IMR-90 (cell line): ENCODE results near the gene HAAO. TPM values are rescaled to one million over a fixed set of nuclear protein-coding genes. Genes with fewer than 3 reads are reported as not detected.

Source experiments
- ATAC-seq: fragments of 200-7000 bp; cut with Tn5 transposase; 2 replicates; pipeline ENCODE4 v1.9.1; 2020; ENCODE audit warnings: low read depth, mild to moderate bottlenecking, moderate library complexity
- BruUV-seq: library from RNA; stranded (reverse); fragments of 400-500 nt; replicated peaks from 2 replicates; lab custom pipeline; 2021; lab: Mats Ljungman, UMichigan
- CTCF ChIA-PET: fragments of 300-600 bp; formaldehyde crosslinking; extraction: SDS; loops from one replicate; lab custom pipeline; 2021; ENCODE audit warnings: antibody characterized with exemption; lab: Yijun Ruan, JAX
- POLR2A ChIA-PET: fragments of 300-600 bp; sonication (Branson Sonifier 250); formaldehyde crosslinking; loops from one replicate; lab custom pipeline; 2022; ENCODE audit warnings: antibody characterized with exemption; ENCODE audit not compliant: unreplicated experiment; lab: Charles Lee
- DNase-seq: peaks from one replicate; pipeline ENCODE4 v3.0.0; 2013
- H2AFZ ChIP-seq: replicated peaks from 2 replicates; pipeline ENCODE3; 2013; ENCODE audit warnings: low read length, mild to moderate bottlenecking; ENCODE audit not compliant: poor library complexity
- H2AK5ac ChIP-seq: 2 replicates; pipeline ENCODE4 v1.6.1; 2013; ENCODE audit warnings: low read depth, low read length, inconsistent platforms
- H2AK9ac ChIP-seq: replicated peaks from 2 replicates; pipeline ENCODE3; 2013; ENCODE audit warnings: mild to moderate bottlenecking, low read depth, low read length, moderate library complexity; ENCODE audit not compliant: poor library complexity
- H2BK120ac ChIP-seq: 2 replicates; pipeline ENCODE4 v1.6.1; 2013; ENCODE audit warnings: low read depth, low read length, inconsistent platforms
- H2BK15ac ChIP-seq: 3 replicates; pipeline ENCODE4 v1.6.1; 2013; ENCODE audit warnings: low read depth, low read length, inconsistent platforms
- H2BK20ac ChIP-seq: 2 replicates; pipeline ENCODE4 v1.6.1; 2013; ENCODE audit warnings: low read depth, mild to moderate bottlenecking, inconsistent platforms, low read length, moderate library complexity
- H2BK5ac ChIP-seq: 2 replicates; pipeline ENCODE4 v1.6.1; 2013; ENCODE audit warnings: mild to moderate bottlenecking, low read depth, low read length, inconsistent platforms; ENCODE audit not compliant: poor library complexity, severe bottlenecking
- H3K14ac ChIP-seq: replicated peaks from 2 replicates; pipeline ENCODE4 v1.6.1; 2013; ENCODE audit warnings: low read depth, low read length, inconsistent platforms
- H3K18ac ChIP-seq: 2 replicates; pipeline ENCODE4 v1.6.1; 2013; ENCODE audit warnings: low read depth, low read length, control low read depth
- H3K23ac ChIP-seq: 2 replicates; pipeline ENCODE4 v1.6.1; 2013; ENCODE audit warnings: low read depth, low read length, inconsistent platforms
- H3K27ac ChIP-seq: 2 replicates; pipeline ENCODE4 v1.5.1; 2013; ENCODE audit warnings: mild to moderate bottlenecking, control low read depth, low read length; ENCODE audit not compliant: insufficient read depth
- H3K27me3 ChIP-seq: 2 replicates; pipeline ENCODE4 v1.6.1; 2013; ENCODE audit warnings: low read length; ENCODE audit not compliant: control insufficient read depth, insufficient read depth
- H3K36me3 ChIP-seq: 2 replicates; pipeline ENCODE4 v1.6.1; 2013; ENCODE audit warnings: low read length, mixed read lengths; ENCODE audit not compliant: control insufficient read depth, insufficient read depth
- H3K4ac ChIP-seq: 2 replicates; pipeline ENCODE4 v1.6.1; 2013; ENCODE audit warnings: low read depth, low read length, inconsistent platforms
- H3K4me1 ChIP-seq: 2 replicates; pipeline ENCODE4 v1.6.1; 2013; ENCODE audit warnings: low read length, mixed read lengths; ENCODE audit not compliant: control insufficient read depth, insufficient read depth
- H3K4me2 ChIP-seq: 2 replicates; pipeline ENCODE4 v1.6.1; 2013; ENCODE audit warnings: low read depth, mild to moderate bottlenecking, control low read depth, low read length, moderate library complexity
- H3K4me3 ChIP-seq: 2 replicates; pipeline ENCODE4 v1.5.1; 2013; ENCODE audit warnings: low read depth, mild to moderate bottlenecking, control low read depth, low read length, moderate library complexity; ENCODE audit not compliant: insufficient read depth
- H3K56ac ChIP-seq: 2 replicates; pipeline ENCODE4 v1.6.1; 2013; ENCODE audit warnings: low read length, inconsistent platforms; ENCODE audit not compliant: insufficient read depth; ENCODE audit errors: extremely low read depth
- H3K79me1 ChIP-seq, 2 experiments: 2 replicates each; pipeline ENCODE4 v1.6.1; 2013; ENCODE audit warnings: low read length in 2 of 2, inconsistent platforms in 1 of 2, low read depth in 1 of 2
- H3K9ac ChIP-seq: 2 replicates; pipeline ENCODE4 v1.6.1; 2013; ENCODE audit warnings: low read depth, low read length, control low read depth
- H3K9me1 ChIP-seq: 2 replicates; pipeline ENCODE4 v1.6.1; 2013; ENCODE audit warnings: low read length, inconsistent platforms; ENCODE audit not compliant: insufficient read depth
- H3K9me3 ChIP-seq: 2 replicates; pipeline ENCODE4 v1.6.1; 2013; ENCODE audit warnings: low read length; ENCODE audit not compliant: control insufficient read depth, insufficient read depth
- H4K20me1 ChIP-seq: 2 replicates; pipeline ENCODE4 v1.6.1; 2013; ENCODE audit warnings: low read length, inconsistent platforms; ENCODE audit not compliant: insufficient read depth
- H4K5ac ChIP-seq: 2 replicates; pipeline ENCODE4 v1.6.1; 2013; ENCODE audit warnings: mild to moderate bottlenecking, low read depth, low read length, control low read depth
- H4K8ac ChIP-seq, 2 experiments: 2 replicates each; pipeline ENCODE4 v1.6.1; 2013; ENCODE audit warnings: low read depth in 2 of 2, low read length in 2 of 2, control low read depth in 1 of 2, inconsistent platforms in 1 of 2
- H4K91ac ChIP-seq: 2 replicates; pipeline ENCODE4 v1.6.1; 2013; ENCODE audit warnings: low read depth, low read length, inconsistent platforms; ENCODE audit not compliant: insufficient read depth
- BHLHE40 ChIP-seq: fragments of 150-350 bp; IDR thresholded peaks from 2 replicates; pipeline ENCODE4 v1.6.1; 2016; ENCODE audit warnings: mild to moderate bottlenecking, low read depth, low read length
- CEBPB ChIP-seq: IDR thresholded peaks from 2 replicates; pipeline ENCODE4 v1.6.1; 2012; ENCODE audit warnings: low read depth, low read length, improper control_type of control experiment
- CHD1 ChIP-seq: IDR thresholded peaks from 2 replicates; pipeline ENCODE4 v1.6.1; 2012; ENCODE audit warnings: low read depth, low read length, improper control_type of control experiment
- CTCF ChIP-seq: conservative IDR thresholded peaks from 2 replicates; pipeline ENCODE4 v1.5.1; 2012; ENCODE audit warnings: mild to moderate bottlenecking, low read depth, low read length, improper control_type of control experiment
- ELK1 ChIP-seq: fragments of 150-350 bp; IDR thresholded peaks from 2 replicates; pipeline ENCODE4 v1.6.1; 2016; ENCODE audit warnings: low read depth, mild to moderate bottlenecking, low read length, moderate library complexity, borderline replicate concordance
- FOS ChIP-seq: fragments of 150-350 bp; IDR thresholded peaks from 2 replicates; pipeline ENCODE4 v1.6.1; 2016; ENCODE audit warnings: low read depth, low read length
- MAFK ChIP-seq: IDR thresholded peaks from 2 replicates; pipeline ENCODE4 v1.6.1; 2012; ENCODE audit warnings: low read depth, low read length, improper control_type of control experiment
- MAZ ChIP-seq: IDR thresholded peaks from 2 replicates; pipeline ENCODE4 v1.6.1; 2012; ENCODE audit warnings: low read depth, mild to moderate bottlenecking, low read length, improper control_type of control experiment, moderate library complexity, borderline replicate concordance
- MXI1 ChIP-seq: IDR thresholded peaks from 2 replicates; pipeline ENCODE4 v1.6.1; 2012; ENCODE audit warnings: low read depth, mild to moderate bottlenecking, low read length, moderate library complexity, borderline replicate concordance
- NFE2L2 ChIP-seq: fragments of 150-350 bp; IDR thresholded peaks from 2 replicates; pipeline ENCODE4 v1.6.1; 2016; ENCODE audit warnings: low read depth, mild to moderate bottlenecking, low read length
- POLR2A ChIP-seq: IDR thresholded peaks from 2 replicates; pipeline ENCODE4 v1.6.1; 2012; ENCODE audit warnings: mild to moderate bottlenecking, low read depth, low read length
- RAD21 ChIP-seq: IDR thresholded peaks from 2 replicates; pipeline ENCODE4 v1.6.1; 2012; ENCODE audit warnings: low read length, improper control_type of control experiment
- RCOR1 ChIP-seq: IDR thresholded peaks from 2 replicates; pipeline ENCODE4 v1.6.1; 2012; ENCODE audit warnings: mild to moderate bottlenecking, low read length, improper control_type of control experiment; ENCODE audit not compliant: insufficient replicate concordance
- RFX5 ChIP-seq: IDR thresholded peaks from 2 replicates; pipeline ENCODE4 v1.8.0; 2012; ENCODE audit warnings: low read depth, mild to moderate bottlenecking, low read length, moderate library complexity
- SMC3 ChIP-seq: fragments of 150-350 bp; IDR thresholded peaks from 2 replicates; pipeline ENCODE4 v1.6.1; 2016; ENCODE audit warnings: low read depth, mild to moderate bottlenecking, antibody characterized with exemption, low read length, moderate library complexity
- USF2 ChIP-seq: fragments of 150-350 bp; IDR thresholded peaks from 2 replicates; pipeline ENCODE4 v1.6.1; 2017; ENCODE audit warnings: mild to moderate bottlenecking, antibody characterized with exemption, low read length, low read depth
- WGBS, 2 experiments: methylation state at CpG; one replicate each; pipeline versions ENCODE4 v1.1.5 to v1.1.7; 2013; ENCODE audit warnings: missing lambda C conversion rate in 2 of 2; ENCODE audit not compliant: insufficient read length in 1 of 2; ENCODE audit errors: extremely low coverage in 2 of 2; 5-methylcytosine and 5-hydroxymethylcytosine counted together
- dilution Hi-C: fragments of 300-500 bp; cut with HindIII; formaldehyde crosslinking; loops from one replicate; pipeline ENCODE4 v1.14.3; 2018; ENCODE audit warnings: low sequenced_read_pairs; ENCODE audit not compliant: unreplicated experiment
- in situ Hi-C: fragments of 300-500 bp; cut with MboI; formaldehyde crosslinking; loops from 3 replicates; pipeline ENCODE4 v1.14.3; 2019; ENCODE audit warnings: low sequenced_read_pairs, inconsistent platforms, mixed read lengths
- intact Hi-C: fragments of 100-400 bp; cut with micrococcal nuclease; formaldehyde crosslinking; loops from 2 replicates; pipeline ENCODE4 v1.10.0; 2022
- polyA plus RNA-seq, 3 experiments: library from polyadenylated mRNA; depleted of rRNA; stranded (reverse); fragments of >200 nt; gene quantifications; 2 replicates each; pipeline ENCODE4 v1.2.3, GENCODE V29; 2012; ENCODE audit warnings: low replicate concordance in 1 of 3
- total RNA-seq: library from RNA; depleted of rRNA; stranded (reverse); fragments of >200 nt; gene quantifications from 2 replicates; pipeline ENCODE4 v1.2.3, GENCODE V29; 2012

Gene HAAO
- total and polyA plus RNA-seq, 2 of the 4 experiments (the other 2 are of a cell fraction) = 0.05 to 0.18 TPM

GRCh38 chr2:42754021-42754775 lies 38.2 kb downstream of the HAAO start:
- ATAC-seq (peak; percentile 21), DNase-seq (peak; percentile 28)
- no peak overlapping the region for H3K56ac ChIP-seq
- H3K4me2 ChIP-seq = no peak overlapping the region
- no peak overlapping the region for H2AK9ac ChIP-seq
- H3K79me1 ChIP-seq = no peaks in the 10 kb centered on the region
- ChIA-PET POLR2A (no interaction called here), CTCF (no interaction called here)
- no peaks in the 10 kb centered on the region for H3K4me1 ChIP-seq
- no peak overlapping the region for H3K27ac ChIP-seq
- intact Hi-C loops = no loop called here
- H3K14ac ChIP-seq = no peak overlapping the region
- no peak overlapping the region for H3K4me3 ChIP-seq
- H4K5ac ChIP-seq = no peak overlapping the region
- no peak overlapping the region for H4K8ac ChIP-seq
- dilution Hi-C loops = no loop called here
- H3K23ac ChIP-seq = no peak overlapping the region
- H2BK15ac ChIP-seq = no peak overlapping the region
- H2AFZ ChIP-seq = no peak overlapping the region
- H4K20me1 ChIP-seq = no peaks in the 10 kb centered on the region
- peaks cover 3% of the 10 kb centered on the region; the same call in 1 of the 2 replicates for H3K36me3 ChIP-seq
- no peaks in the 10 kb centered on the region for H3K9me1 ChIP-seq
- no peak overlapping the region for H2BK20ac ChIP-seq
- H2BK5ac ChIP-seq = no peak overlapping the region
- H3K27me3 ChIP-seq = no peaks in the 10 kb centered on the region
- no peak overlapping the region for H2AK5ac ChIP-seq
- no peaks in the 10 kb centered on the region for H3K9me3 ChIP-seq
- H3K9ac ChIP-seq = no peak overlapping the region
- no peak overlapping the region for H3K18ac ChIP-seq
- in situ Hi-C loops = no loop called here
- H3K4ac ChIP-seq = no peak overlapping the region
- no peak overlapping the region for H4K91ac ChIP-seq
- no TSS peak for BruUV-seq
- TF ChIP-seq RAD21 (no peak), USF2 (no peak), ELK1 (no peak), CTCF (no peak), MAFK (no peak), MAZ (no peak), BHLHE40 (no peak), FOS (no peak), SMC3 (no peak), CHD1 (no peak), MXI1 (no peak), RCOR1 (no peak), CEBPB (no peak), RFX5 (no peak), NFE2L2 (no peak), POLR2A (no peak)
- 100% methylated on average over 3 of the region's 11 CpGs; no CpG with 5 or more reads in 1 of the 2 experiments for WGBS, 2 experiments
- H2BK120ac ChIP-seq = no peak overlapping the region
